ENCODE measurements around the gene APBA2. TPM values are rescaled to one million over a fixed set of nuclear protein-coding genes. Genes with fewer than 3 reads are reported as not detected.

Gene APBA2
- total RNA-seq, 2 experiments from 2014 or later, result not detected

DNA sequence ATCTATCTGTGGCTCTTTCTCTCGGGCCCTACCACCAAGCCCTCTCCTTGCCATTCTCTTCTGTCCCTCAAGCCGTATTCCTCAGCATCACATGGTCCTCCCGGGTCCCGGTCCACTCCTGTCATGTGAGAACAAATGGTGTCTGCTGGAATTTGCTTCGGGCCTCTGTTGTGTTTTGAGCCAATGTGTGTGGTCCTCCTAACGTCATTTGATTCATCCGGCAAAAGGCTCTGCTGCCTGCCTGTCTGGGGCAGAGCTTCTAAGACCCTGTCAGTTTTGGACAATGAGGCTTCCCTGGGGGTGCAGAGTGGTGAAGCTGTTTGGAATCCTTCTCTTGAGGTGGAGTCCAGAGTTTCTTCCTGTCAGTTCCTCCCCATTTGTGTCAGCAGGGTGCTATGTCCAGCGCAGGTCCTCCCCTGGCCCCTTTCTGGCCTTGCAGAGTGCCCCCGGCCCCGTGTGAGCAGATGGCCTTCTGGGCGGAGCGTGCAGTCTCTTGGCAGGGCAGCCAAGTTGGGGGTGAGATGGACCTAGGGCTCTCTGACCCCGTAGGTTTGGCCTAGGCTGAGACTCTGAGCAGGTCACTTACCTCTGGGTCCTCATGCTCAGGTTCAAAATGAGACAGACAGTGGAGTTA is 93.6 kb downstream of the APBA2 start:
- Histone ChIP-seq H4K20me1 (ENCODE audit: insufficient read depth, low read length) (no peaks in the 10 kb centered on the region), H3K4me2 (ENCODE audit: low read length) (no peak overlapping the region), H3K9me3 (ENCODE audit: low read length) (no peaks in the 10 kb centered on the region), H2AFZ (ENCODE audit: low read length) (no peak overlapping the region), H3K36me3 (ENCODE audit: insufficient read depth, low read length) (no peaks in the 10 kb centered on the region), H3K4me3 (ENCODE audit: low read depth, low read length, poor library complexity, severe bottlenecking) (no peak overlapping the region), H3K9me2 (ENCODE audit: insufficient read depth, low read length) (no peaks in the 10 kb centered on the region), H3K79me2 (ENCODE audit: insufficient read depth, low read depth, low read length) (no peaks in the 10 kb centered on the region), H3K4me1 (ENCODE audit: insufficient read depth, low read length, poor library complexity, severe bottlenecking) (no peaks in the 10 kb centered on the region), H3K27ac (ENCODE audit: low read depth, low read length, poor library complexity, severe bottlenecking) (no peak overlapping the region)
- DNase-seq (ENCODE audit: low spot score), result no peak
- ChIA-PET CTCF (ENCODE audit: unreplicated experiment) (no interaction called here), POLR2A (no interaction called here)
- intact Hi-C loops (cut with micrococcal nuclease; ENCODE audit: unreplicated experiment), result no loop called here
- TF ChIP-seq, protein P1, sequence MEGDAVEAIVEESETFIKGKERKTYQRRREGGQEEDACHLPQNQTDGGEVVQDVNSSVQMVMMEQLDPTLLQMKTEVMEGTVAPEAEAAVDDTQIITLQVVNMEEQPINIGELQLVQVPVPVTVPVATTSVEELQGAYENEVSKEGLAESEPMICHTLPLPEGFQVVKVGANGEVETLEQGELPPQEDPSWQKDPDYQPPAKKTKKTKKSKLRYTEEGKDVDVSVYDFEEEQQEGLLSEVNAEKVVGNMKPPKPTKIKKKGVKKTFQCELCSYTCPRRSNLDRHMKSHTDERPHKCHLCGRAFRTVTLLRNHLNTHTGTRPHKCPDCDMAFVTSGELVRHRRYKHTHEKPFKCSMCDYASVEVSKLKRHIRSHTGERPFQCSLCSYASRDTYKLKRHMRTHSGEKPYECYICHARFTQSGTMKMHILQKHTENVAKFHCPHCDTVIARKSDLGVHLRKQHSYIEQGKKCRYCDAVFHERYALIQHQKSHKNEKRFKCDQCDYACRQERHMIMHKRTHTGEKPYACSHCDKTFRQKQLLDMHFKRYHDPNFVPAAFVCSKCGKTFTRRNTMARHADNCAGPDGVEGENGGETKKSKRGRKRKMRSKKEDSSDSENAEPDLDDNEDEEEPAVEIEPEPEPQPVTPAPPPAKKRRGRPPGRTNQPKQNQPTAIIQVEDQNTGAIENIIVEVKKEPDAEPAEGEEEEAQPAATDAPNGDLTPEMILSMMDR (conservative IDR thresholded peaks at IDR 0.05; ENCODE audit: low read length), result no peak
- no peak for TF ChIP-seq EZH2phosphoT487 (IDR thresholded peaks at IDR 0.05; ENCODE audit: borderline replicate concordance, low read depth, low read length)
- no TSS peak for BruUV-seq (replicated peaks)

DNA sequence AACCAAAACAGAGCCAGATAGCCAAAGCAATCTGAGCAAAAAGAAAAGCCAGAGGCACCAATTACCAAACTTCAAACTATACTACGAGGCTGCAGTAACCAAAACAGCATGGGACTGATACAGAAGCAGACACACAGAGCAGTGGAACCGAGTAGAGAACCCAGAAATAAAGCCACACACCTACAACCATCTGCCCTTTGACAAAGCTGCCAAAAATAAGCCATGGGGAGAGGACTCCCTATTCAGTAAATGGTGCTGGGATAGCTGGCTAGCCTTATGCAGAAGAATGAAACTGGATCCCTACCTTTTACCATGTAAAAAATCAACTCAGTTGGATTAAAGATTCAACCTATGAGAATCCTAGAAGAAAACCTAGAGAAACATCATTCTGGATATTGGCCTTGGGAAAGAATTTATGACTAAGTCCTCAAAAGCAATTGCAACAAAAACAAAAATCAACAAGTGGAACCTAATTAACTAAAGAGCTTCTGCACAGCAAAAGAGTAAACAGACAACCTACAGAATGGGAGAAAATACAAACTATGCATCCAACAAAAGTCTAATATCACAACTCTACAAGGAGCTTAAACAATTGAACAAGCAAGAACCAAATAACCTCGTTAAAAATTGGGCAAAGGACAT is 95.1 kb downstream of the APBA2 start:
- intact Hi-C loops (cut with micrococcal nuclease; ENCODE audit: unreplicated experiment), result no loop called here
- no peak for DNase-seq (ENCODE audit: low spot score)
- ChIA-PET CTCF (ENCODE audit: unreplicated experiment) (no interaction called here), POLR2A (no interaction called here)
- Histone ChIP-seq H2AFZ (ENCODE audit: low read length) (no peak overlapping the region), H3K36me3 (ENCODE audit: insufficient read depth, low read length) (no peaks in the 10 kb centered on the region), H3K4me2 (ENCODE audit: low read length) (no peak overlapping the region), H3K27ac (ENCODE audit: low read depth, low read length, poor library complexity, severe bottlenecking) (no peak overlapping the region), H3K79me2 (ENCODE audit: insufficient read depth, low read depth, low read length) (no peaks in the 10 kb centered on the region), H3K9me2 (ENCODE audit: insufficient read depth, low read length) (no peaks in the 10 kb centered on the region), H3K4me3 (ENCODE audit: low read depth, low read length, poor library complexity, severe bottlenecking) (no peak overlapping the region), H3K4me1 (ENCODE audit: insufficient read depth, low read length, poor library complexity, severe bottlenecking) (no peaks in the 10 kb centered on the region), H4K20me1 (ENCODE audit: insufficient read depth, low read length) (no peaks in the 10 kb centered on the region), H3K9me3 (ENCODE audit: low read length) (no peaks in the 10 kb centered on the region)
- no TSS peak for BruUV-seq (replicated peaks)
- TF ChIP-seq EZH2phosphoT487 (IDR thresholded peaks at IDR 0.05; ENCODE audit: borderline replicate concordance, low read depth, low read length), result no peak
- TF ChIP-seq, protein P1 (conservative IDR thresholded peaks at IDR 0.05; ENCODE audit: low read length), result no peak

DNA sequence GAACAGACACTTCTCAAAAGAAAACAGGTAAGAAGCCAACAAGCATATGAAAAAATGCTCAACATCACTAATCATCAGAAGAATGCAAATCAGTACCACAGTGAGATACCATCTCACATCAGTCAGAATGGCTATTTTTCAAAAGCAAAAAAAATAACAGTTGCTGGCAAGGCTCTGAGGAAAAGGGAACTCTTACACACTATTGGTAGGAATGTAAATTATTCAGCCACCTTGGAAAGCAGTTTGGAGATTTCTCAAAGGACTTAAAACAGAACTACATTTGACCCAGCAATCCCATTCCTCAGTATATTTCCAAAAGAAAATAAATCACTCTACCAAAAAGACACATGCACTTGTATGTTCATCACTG is 95.6 kb downstream of the APBA2 start:
- H3K4me1 ChIP-seq (ENCODE audit: insufficient read depth, low read length, poor library complexity, severe bottlenecking), result no peaks in the 10 kb centered on the region
- H3K36me3 ChIP-seq (ENCODE audit: insufficient read depth, low read length), result no peaks in the 10 kb centered on the region
- ChIA-PET CTCF (ENCODE audit: unreplicated experiment) (no interaction called here), POLR2A (no interaction called here)
- H3K79me2 ChIP-seq (ENCODE audit: insufficient read depth, low read depth, low read length), result no peaks in the 10 kb centered on the region
- no peaks in the 10 kb centered on the region for H3K9me3 ChIP-seq (ENCODE audit: low read length)
- no peak overlapping the region for H3K27ac ChIP-seq (ENCODE audit: low read depth, low read length, poor library complexity, severe bottlenecking)
- intact Hi-C loops (cut with micrococcal nuclease; ENCODE audit: unreplicated experiment), result no loop called here
- no peak for DNase-seq (ENCODE audit: low spot score)
- no peak overlapping the region for H3K4me2 ChIP-seq (ENCODE audit: low read length)
- TF ChIP-seq, protein P1 (conservative IDR thresholded peaks at IDR 0.05; ENCODE audit: low read length), result no peak
- no peak for TF ChIP-seq EZH2phosphoT487 (IDR thresholded peaks at IDR 0.05; ENCODE audit: borderline replicate concordance, low read depth, low read length)
- no peak overlapping the region for H3K4me3 ChIP-seq (ENCODE audit: low read depth, low read length, poor library complexity, severe bottlenecking)
- no peak overlapping the region for H2AFZ ChIP-seq (ENCODE audit: low read length)
- H3K9me2 ChIP-seq (ENCODE audit: insufficient read depth, low read length), result no peaks in the 10 kb centered on the region
- BruUV-seq (replicated peaks), result no TSS peak
- H4K20me1 ChIP-seq (ENCODE audit: insufficient read depth, low read length), result no peaks in the 10 kb centered on the region

Measured in OCI-LY7 (cell line).